COR-L47 (cell line): ENCODE results near the gene SGIP1.

Experiments used
- DNase-seq: peaks from one replicate; lab custom pipeline; 2025; lab: John Stamatoyannopoulos, UW

Gene SGIP1

DNA sequence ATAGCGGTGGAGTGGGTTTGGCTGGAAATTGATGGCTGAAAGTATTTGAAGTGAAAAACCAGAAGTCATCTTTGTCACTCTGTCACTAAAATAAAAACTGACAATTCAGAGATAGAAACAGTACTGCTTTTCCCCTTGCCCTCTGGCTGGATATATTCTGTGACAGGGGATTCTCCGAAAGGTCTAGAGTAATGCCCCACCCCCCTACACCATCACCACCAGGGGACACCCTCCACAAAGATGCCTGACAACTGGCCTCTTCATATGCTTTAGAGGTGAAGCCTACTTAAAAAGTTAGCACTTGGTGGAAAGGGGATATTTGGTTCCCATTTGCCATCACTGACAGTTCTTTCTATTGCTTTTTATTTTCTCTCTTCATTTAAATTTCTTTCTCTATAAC is 73.5 kb downstream of the SGIP1 start:
- no peak for DNase-seq

DNA sequence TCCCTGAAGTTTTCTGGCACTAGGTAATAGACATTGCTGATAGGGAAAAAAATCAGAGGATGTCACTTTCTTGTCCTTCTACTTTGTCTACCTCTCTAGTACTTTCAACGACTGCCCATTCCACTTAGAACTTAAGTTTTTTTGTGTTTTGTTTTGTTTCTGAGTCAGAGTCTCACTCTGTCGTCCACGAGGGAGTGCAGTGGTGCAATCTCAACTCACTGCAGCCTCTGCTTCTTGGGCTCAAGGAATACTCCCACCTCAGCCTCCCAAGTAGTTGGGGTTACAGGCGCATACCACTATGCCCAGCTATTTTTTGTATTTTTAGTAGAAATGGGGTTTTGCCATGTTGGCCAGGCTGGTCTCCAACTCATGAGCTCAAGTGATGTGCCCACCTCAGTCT is 79.2 kb downstream of the SGIP1 start:
- no peak for DNase-seq

DNA sequence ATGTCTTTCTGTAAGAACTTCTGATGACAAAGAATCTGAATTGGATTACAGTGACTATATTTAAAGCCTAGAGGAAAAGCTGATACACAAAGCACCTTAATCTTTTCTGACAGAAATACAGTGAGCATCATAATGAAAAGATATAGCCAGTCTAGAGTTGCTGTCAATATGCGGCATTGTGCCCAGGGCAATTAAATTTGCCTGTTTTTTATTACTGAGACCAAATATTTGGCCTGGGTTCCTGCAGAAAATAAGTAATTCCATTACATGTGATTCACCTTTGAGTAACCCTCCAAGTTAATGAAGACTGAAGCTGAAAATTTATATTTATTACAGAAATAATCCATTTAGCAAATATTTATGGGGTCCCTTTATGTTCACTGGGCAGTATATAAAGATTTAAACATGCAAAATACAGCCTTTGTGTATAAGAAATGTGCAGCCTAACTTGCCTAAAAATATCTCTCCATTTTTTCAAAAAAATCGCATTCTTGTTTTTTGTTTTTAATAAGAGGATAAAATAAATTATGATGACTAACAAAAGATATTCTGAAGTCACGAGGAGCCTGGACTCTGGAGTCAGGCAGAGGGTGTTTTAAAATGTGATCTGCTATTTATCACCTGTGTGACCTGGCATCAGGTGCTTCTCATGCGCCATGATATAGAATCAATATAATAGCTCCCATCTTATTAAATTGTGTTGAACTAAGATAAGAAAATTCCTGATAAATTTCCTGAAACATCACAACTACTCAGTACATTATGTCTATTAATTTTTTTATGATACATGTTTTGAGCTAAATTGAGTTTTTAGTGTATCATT is 83.6 kb downstream of the SGIP1 start:
- DNase-seq: no peak

DNA sequence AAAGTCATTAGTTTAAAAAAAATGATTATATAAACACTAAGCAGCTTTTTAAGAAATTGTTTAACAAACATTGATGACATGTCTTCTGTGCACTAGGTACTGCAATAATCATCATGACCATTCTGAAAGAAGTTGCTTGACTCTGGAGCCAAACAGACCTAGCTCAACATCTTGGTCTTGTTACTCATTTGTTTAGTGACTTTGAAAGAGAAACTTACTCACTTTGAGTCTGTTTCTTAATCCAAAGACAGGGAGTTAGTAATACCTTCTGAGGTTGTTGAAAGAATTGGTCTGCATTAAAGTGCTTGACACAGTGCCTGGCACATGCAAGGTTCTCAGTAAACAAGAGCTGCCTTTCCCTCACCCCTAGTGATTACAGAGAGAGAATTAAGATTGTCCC is 84.4 kb downstream of the SGIP1 start:
- no peak for DNase-seq

DNA sequence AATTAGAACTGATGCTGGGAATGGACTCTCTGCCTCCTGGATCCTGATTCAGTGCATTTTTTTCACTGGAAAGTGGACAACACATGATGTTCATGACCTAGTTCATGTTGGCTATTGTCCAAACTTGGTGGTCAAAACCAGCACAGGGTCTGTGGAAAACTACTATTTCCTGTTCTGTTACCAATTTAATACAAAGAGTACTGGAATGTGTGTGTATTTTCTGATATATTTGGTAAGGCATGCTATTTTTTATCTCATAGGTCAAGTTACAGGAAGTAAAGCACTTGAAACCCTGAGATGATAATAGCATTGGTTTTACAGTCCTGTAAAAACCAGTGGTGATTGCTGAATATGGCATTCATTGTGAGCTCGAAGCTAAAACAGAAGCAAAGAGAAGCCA is 89.9 kb downstream of the SGIP1 start:
- DNase-seq: no peak

DNA sequence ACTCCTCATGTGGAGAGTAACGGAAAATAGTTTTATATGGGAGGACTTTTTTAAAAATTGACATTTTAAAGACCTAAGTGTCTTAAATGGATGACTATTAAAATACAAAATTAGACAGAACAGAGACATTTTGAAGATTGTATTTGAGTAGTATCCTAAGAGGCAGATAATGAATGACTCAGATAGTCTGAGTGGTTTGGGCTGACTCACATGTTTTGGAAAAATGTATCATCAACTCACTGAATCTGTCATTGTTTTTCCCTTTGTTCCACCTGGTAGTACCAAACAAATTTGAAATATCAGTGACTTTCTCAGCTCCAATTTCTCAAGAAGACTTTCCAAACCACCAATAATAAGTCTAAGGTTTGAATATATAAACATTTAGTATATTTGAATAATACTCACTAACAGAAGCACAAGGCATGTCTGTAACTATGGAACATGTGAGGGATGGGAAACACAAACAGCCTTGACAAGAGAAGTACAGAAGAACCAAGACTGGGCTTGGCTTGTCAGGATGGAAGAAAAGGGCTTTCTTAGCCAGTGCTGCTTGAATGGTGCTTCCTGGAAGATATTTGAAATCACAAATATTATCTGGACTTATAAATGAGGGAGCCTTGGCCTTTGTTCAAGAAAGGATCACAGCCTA is 90.6 kb downstream of the SGIP1 start:
- no peak for DNase-seq

DNA sequence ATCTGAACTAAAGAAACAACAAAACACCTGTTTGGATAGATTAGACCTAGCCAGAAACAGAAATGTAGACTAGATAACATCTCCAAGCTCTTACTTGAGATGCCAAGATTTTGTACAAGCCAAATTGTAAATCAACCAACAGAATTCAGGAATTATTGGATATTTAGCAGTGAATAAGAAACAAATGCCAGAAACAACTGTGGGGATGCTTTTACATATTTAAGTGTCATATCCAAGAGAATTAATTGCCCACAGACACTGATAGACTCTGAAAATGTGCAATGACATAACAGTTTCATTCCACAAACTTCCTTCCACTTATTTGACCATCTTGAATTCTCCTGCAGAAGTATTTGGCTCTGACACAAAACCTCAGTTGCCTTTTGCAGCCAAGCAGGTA is 92.3 kb downstream of the SGIP1 start:
- DNase-seq: no peak

DNA sequence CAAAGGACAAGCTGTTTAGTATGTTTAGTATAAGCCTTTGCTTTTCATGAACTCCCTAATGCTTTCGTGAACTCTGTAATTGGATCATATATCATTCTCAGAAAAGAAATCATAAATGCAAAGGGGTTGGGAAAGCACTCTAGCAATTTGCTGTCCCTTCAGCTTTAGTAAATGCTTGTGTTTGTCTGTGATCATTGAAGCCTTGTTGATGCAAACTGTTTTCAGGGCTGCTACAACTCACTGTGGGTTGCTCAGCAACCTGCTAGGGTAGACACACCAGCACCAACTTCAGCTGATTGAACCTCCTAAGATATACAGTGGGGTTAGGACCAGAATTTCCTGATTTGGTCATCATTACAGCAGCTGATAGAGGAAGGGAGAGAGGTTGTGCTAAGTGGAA is 95.0 kb downstream of the SGIP1 start:
- no peak for DNase-seq

DNA sequence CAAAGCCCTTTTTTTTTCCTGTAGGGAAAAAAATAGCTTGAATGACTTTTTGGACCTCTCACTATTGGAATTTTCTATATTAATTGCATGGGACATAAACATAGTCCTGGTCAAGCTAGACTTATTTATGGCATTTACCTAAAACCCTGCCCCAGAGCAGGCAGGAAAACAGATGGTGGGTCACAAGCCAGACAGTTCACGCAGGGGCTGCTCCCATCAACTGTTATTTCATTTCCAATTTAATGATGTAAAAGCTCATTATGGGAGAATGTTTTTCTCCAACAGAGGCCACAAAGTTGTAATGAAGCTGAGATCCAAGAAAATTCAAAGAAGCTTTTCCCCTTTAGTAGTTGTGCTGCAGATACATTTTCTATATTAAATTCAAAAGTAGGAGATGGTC is 99.2 kb downstream of the SGIP1 start:
- no peak for DNase-seq

DNA sequence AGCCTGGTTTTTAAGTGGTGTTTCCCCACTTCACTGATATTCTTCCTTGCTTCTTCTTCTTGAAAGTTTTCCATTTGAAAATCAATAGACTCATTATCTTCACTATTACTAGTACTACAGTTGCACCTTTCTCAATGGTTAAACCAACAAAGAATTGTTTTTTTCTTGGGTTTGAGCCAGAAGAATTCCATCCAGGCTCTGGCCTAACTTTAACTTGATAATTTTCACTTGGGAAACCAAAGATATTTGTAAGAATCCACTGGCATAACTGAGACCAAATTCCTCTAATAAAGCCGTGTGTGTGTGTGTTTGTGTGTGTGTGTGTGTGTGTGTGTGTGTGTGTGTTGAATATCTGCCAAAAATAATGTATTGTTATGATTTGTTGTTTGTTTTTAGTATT is 103.2 kb downstream of the SGIP1 start:
- no peak for DNase-seq

DNA sequence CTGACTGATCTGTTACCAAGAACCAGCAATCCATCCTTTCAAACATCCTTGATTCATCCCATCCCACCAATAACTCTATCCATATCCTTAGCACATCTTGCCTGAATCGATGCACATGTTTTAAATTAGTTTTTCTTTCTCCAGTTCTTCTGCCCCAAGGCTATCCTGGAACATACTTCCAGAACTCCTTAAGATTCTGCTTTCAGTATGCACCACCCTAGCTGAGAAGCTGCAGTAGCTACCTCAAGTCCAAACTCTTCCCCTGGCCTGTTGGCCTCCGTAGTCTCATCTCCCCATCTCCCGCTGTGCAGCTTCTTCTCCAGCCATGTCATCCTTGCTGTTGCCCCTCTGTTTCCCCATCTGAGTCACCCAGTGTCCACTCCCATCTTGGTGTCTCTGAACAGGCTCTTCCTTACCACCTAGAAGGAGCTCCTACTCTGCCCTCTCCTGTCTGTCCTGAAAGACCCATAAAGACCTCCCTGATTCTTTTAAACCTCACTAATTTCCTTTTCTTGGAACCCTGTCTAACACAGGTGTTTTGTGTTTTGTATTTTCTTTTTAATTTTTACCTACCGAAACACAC is 108.0 kb downstream of the SGIP1 start:
- DNase-seq: no peak

DNA sequence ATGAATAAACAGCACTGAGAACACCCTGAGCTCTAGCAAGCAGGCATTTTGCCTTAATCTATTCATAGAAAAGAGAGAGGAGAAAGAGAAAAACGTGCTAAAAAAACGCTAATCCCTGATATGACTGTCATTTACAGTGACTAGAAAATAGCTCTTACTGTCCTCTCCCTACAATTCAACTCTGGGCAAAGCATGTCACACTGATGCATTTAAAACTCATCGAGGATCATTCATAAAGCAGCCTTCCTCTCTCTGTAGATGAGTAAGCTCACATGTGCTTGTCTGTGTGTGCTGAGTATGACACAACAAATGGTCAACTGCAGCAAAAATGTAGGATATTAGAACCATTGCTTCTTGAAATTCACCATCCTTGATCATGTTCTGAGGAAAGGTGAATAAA is 109.0 kb downstream of the SGIP1 start:
- DNase-seq: no peak

DNA sequence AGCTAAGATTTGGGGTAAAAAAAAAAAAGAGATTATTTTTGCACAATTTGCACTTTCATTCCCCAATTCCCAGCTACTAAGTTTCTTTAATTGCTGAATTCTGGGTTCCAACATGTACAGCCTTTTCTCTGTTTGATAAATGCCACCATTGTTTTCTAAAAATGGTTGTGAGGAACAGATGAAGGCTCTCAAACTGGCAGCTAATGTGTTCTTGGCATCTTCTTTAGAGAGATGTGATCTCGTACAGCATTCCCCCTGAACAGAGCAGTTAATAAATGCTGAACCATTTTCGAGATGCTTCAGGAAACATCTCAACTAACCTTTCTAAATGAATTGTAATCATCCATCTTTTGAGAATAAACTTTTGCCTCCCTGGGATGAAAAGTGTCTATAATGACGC is 110.4 kb downstream of the SGIP1 start:
- DNase-seq: no peak

DNA sequence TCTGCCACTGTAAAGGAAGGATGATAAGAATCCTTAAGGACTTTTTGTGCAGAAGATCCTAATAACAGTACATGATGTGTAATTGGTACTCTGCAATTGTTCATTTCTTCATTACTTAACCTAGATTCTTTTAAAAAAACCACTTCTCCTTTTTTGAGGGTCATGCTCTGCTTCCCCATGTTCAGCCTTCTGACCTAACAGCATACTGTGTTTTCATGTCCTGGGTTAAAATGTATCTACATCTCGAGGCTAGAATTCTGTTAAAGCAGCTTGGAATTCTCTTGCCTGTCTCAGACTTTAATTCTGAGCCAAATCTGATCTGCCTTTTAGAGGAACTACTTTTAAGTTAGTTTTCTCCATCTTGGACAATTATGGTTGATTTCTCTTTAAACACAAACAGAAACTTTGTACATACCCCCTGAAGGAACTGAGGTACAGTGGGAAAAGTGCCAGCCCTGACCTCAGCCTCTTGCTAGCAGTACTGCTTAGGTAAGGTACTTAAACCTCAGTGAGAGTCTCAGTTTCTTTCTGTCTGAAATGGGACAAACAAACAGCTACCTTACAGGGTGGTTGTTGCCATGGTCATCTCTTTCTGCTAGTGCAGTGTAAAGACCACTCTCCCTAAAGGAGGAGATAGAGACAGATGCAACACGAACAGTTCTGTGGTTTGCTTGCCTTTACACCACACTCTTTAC is 115.1 kb downstream of the SGIP1 start:
- DNase-seq: no peak

DNA sequence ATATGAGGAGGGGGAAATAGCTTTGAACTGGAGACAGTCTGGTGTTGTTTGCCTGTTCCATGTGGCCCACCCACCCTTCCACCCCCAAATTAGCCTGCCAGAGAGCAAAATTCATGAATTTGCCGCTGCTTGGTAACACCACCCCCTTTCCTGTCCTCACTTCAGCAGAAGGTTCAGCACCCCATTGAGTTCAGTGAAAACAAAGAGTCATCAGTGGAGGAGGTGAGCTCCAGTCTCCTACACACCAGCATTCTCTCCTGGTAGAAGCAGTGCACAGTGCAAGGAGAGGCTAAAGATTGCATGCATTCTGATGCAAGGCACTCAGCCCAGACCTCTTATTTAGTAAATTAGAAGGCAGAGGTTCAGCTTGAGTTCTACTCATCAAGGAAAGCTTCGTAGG is 118.6 kb downstream of the SGIP1 start:
- no peak for DNase-seq

DNA sequence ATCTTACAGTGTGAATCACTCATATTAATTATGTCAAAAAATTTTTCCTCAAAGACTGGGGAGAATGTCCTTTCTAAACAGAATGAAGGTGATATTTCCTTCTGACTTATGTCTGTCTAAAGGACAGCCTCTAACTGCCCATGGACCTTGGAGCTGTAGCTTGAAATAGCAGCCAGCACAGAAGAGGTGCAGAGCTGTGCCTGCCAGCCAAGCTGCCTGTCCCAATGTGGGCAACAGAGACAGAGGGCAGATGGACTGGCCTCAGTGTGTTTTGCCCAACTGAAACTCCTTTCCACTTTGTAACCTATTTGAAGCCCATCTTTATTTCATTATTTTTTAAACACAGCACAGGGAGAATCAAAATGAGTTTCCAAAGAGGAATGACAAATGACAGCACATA is 120.7 kb downstream of the SGIP1 start:
- DNase-seq: no peak

DNA sequence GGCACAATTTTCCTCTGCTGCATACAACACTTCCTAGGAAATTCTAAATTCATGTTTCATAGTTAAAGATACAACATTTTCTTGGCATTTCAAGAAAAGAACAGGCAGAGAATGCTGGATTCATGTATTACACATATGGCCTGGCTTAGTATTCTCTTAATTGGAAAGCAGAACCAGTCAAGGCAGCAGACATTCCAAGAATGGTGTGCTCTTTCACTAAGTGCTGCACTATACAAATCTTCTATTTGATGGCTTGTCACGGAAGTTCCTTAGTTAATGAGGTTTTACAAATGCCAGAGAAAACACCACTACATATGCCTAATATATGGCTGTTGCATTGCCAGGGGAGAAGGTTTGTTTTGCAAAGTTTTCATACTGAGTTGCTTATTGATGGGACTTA is 137.5 kb downstream of the SGIP1 start:
- DNase-seq: no peak

DNA sequence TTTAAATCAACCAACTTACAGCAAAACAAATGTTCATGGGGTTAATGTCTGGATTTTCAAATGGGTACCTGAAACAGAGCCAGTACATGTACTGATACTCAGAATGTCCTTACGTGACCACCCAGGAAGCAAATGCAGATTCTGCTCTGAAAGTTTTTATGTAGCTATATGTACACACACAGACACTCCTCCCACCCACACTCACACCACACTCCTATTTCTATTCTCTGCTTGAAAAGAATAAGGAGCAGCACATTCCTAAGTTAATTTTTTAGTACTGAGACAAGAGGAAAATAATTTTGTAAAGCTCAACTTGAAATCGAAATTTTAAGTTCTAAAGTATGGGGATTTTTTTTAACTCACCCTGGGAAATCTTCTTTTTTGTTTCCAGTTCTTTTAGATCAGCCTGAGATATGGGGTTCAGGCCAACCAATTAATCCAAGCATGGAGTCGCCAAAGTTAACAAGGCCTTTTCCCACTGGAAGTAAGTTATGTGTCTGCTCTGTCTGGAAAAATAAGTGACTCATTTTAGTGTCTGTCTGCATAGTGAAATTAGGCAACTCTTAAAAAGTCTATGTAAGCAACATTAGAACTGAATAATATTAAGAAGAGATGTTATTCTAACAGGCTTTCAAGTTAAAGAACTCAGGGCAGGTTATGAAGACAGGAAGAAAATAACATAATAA is 142.8 kb downstream of the SGIP1 start:
- DNase-seq: no peak

DNA sequence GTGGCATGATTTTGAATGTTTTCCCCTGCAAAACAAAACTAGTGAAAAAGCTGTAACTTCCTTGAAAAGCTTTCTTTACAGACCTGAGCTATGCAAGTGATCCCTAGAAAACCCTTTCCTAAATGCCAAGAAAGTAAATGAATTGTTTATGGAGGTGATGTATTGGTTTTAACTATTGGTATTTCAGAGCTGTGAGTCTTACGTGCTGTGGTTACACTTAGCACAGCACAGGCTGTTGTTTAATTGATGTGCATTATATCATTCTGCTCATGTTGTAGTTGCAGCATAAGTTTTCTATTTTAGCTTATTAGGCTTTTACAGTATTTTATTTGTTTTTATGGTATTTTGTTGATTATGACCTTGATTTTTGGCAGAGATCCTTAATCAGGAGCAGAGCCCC is 144.2 kb downstream of the SGIP1 start:
- DNase-seq: no peak

DNA sequence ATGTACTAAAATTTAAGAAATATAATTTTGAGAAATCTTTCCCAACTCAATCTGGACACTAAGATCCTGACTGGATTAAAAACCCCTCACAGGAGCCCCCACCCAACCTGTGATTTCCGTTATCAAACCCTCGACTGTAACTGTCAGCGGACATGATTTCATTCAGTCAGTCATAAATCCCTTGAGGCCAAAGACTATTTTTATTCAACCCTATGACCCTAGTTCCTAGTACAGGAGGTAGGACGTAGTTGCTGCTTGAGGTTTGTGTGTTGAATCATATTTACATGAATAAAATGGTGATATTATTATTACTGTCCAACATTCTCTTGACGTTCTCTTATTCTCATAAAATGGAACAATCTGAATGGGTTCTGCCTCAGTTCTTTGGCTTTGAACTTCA is 145.2 kb downstream of the SGIP1 start:
- DNase-seq: no peak

DNA sequence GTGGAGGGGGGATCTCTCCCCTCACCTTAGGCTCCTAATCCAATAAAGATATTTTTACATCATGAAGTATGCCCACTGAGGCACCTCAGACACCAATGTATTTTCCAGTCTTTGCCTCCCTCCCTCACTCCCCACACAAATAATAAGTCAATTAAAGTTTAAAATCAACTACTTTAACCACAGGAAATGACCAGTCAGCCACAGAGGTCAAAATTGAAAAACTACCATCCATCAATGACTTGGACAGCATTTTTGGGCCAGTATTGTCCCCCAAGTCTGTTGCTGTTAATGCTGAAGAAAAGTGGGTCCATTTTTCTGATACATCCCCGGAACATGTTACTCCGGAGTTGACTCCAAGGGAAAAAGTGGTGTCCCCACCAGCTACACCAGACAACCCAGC is 147.7 kb downstream of the SGIP1 start:
- no peak for DNase-seq

DNA sequence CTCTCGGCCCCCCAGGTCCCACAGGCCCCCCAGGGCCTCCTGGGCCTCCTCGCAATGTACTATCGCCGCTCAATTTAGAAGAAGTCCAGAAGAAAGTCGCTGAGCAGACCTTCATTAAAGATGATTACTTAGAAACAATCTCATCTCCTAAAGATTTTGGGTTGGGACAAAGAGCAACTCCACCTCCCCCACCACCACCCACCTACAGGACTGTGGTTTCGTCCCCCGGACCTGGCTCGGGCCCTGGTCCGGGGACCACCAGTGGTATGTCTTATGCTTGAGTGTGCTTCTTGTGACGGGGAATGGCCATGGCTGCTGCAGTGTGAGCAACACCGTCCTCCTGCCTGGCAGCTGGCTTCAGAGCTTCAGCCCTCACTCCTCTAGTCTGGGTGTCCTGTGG is 148.2 kb downstream of the SGIP1 start:
- no peak for DNase-seq
